NCI-H2171 treated with DMSO at 0.1 percent for 48 hours (cell line): ENCODE results near the gene TNS1.
"Not testable (repeated sequence)": the region's sequence is repeated elsewhere in the genome, so short reads cannot be mapped to it uniquely, and the experiment has no call there.

Experiments
- DNase-seq: peaks from one replicate; lab custom pipeline; 2025; lab: John Stamatoyannopoulos, UW

The TNS1 gene

GRCh38 chr2:218002845-218003180 is at the start of gene TNS1:
Gene TNS1 (minus strand): TSS chr2:218002995. CDS start chr2:218002872, 123 bp downstream.
- DNase-seq = peak; percentile 76

GRCh38 chr2:218051903-218052302 is 49.1 kb upstream of the TNS1 start:
- no peak for DNase-seq

- DNase-seq = no peak
Observed at GRCh38 chr2:218047536-218048225, 44.9 kb upstream of the TNS1 start.

- DNase-seq = no peak
Observed at GRCh38 chr2:218046238-218046637, 43.4 kb upstream of the TNS1 start.

GRCh38 chr2:218044599-218044998 is 41.8 kb upstream of the TNS1 start:
- not testable (repeated sequence) for DNase-seq

- DNase-seq = no peak
Observed at GRCh38 chr2:218043701-218044109, 40.9 kb upstream of the TNS1 start.

- DNase-seq = no peak
Observed at GRCh38 chr2:218043100-218043499, 40.3 kb upstream of the TNS1 start.

- DNase-seq = no peak
Observed at GRCh38 chr2:218041302-218042168, 38.7 kb upstream of the TNS1 start.

- no peak for DNase-seq
Observed at GRCh38 chr2:218040883-218041282, 38.1 kb upstream of the TNS1 start.

- no peak for DNase-seq
Observed at GRCh38 chr2:218039171-218039570, 36.4 kb upstream of the TNS1 start.

GRCh38 chr2:218036371-218036770 is 33.6 kb upstream of the TNS1 start:
- DNase-seq = no peak

GRCh38 chr2:218035463-218036100 is 32.8 kb upstream of the TNS1 start:
- no peak for DNase-seq

- peak; percentile 76 for DNase-seq
Observed at GRCh38 chr2:218034497-218035213, 31.9 kb upstream of the TNS1 start.

GRCh38 chr2:218033590-218034496 is 31.0 kb upstream of the TNS1 start:
- DNase-seq = no peak

- DNase-seq = no peak
Observed at GRCh38 chr2:218033208-218033589, 30.4 kb upstream of the TNS1 start.

- DNase-seq = no peak
Observed at GRCh38 chr2:218032336-218033171, 29.8 kb upstream of the TNS1 start.

- DNase-seq = no peak
Observed at GRCh38 chr2:218031771-218032257, 29.0 kb upstream of the TNS1 start.

- DNase-seq = no peak
Observed at GRCh38 chr2:218031261-218031660, 28.5 kb upstream of the TNS1 start.

GRCh38 chr2:218030409-218031195 is 27.8 kb upstream of the TNS1 start:
- no peak for DNase-seq
